PC-9 (cell line): ENCODE results near the gene MBNL2.

Experiments
- CTCF ChIP-seq: fragments of 200-600 bp; sonication (generic); conservative IDR thresholded peaks from 2 replicates; pipeline ENCODE4 v1.6.1; 2017; ENCODE audit warnings: mixed run types, antibody characterized with exemption, mild to moderate bottlenecking, moderate library complexity
- EZH2 ChIP-seq: fragments of 200-600 bp; sonication (generic); IDR thresholded peaks from 2 replicates; pipeline ENCODE4 v1.8.0; 2017; ENCODE audit warnings: antibody characterized with exemption, low read depth

- peak; percentile 56; the same call in 1 of the 2 replicates for TF ChIP-seq CTCF
- no peak for TF ChIP-seq EZH2
These were observed 36.0 kb downstream of the MBNL2 start for GRCh38 chr13:97257800-97258799.
